Endothelial cell of umbilical vein (primary cell): ENCODE data around the gene MYPN. TPM values are rescaled to one million over a fixed set of nuclear protein-coding genes. Genes with fewer than 3 reads are reported as not detected.

Experiments used
- BruUV-seq: library from RNA; stranded (reverse); fragments of 400-500 nt; replicated peaks from 2 replicates; lab custom pipeline; 2021; lab: Mats Ljungman, UMichigan
- CTCF ChIA-PET: fragments of 300-600, 350-600 bp; sonication (Branson Sonifier 250); formaldehyde crosslinking; loops from one replicate; lab custom pipeline; 2021; ENCODE audit warnings: antibody characterized with exemption, inconsistent platforms; lab: Charles Lee
- POLR2A ChIA-PET: fragments of 300-600, 350-600 bp; sonication (Branson Sonifier 250); formaldehyde crosslinking; loops from one replicate; lab custom pipeline; 2021; ENCODE audit warnings: antibody characterized with exemption, inconsistent platforms; lab: Charles Lee
- DNase-seq: peaks from one replicate; pipeline ENCODE4 v3.0.0-alpha.2; 2011; ENCODE audit warnings: low read depth, low spot score
- FAIRE-seq: peaks from 2 replicates; lab custom pipeline; 2011; peaks lifted over from hg19 to GRCh38; lab: Jason Lieb, UNC
- H2AFZ ChIP-seq: 2 replicates; pipeline ENCODE4 v1.6.0; 2012; ENCODE audit warnings: low read depth, low read length, control low read depth, inconsistent platforms
- H3K27ac ChIP-seq: 2 replicates; pipeline ENCODE4 v1.5.1; 2011; ENCODE audit warnings: low read depth, mild to moderate bottlenecking, control low read depth, low read length, moderate library complexity; ENCODE audit not compliant: insufficient read depth
- H3K27me3 ChIP-seq, 2 experiments: 2 replicates each; pipeline versions ENCODE4 v1.6.0 to v1.6.1; 2011; ENCODE audit warnings: low read length in 2 of 2, mixed read lengths in 1 of 2; ENCODE audit not compliant: control insufficient read depth in 2 of 2, insufficient read depth in 2 of 2
- H3K36me3 ChIP-seq, 2 experiments: 2 replicates in 1 of 2; 3 replicates in 1 of 2; pipeline ENCODE4 v1.5.1; 2011; ENCODE audit warnings: low read length in 2 of 2, mild to moderate bottlenecking in 1 of 2, moderate library complexity in 1 of 2; ENCODE audit not compliant: control insufficient read depth in 2 of 2, insufficient read depth in 2 of 2; ENCODE audit errors: extremely low read depth in 1 of 2
- H3K4me1 ChIP-seq: 3 replicates; pipeline ENCODE4 v1.5.1; 2011; ENCODE audit warnings: mild to moderate bottlenecking, low read length; ENCODE audit not compliant: control insufficient read depth, insufficient read depth; ENCODE audit errors: extremely low read depth
- H3K4me2 ChIP-seq: 2 replicates; pipeline ENCODE4 v1.6.1; 2011; ENCODE audit warnings: low read length, control low read depth, mixed read lengths; ENCODE audit not compliant: insufficient read depth
- H3K4me3 ChIP-seq, 3 experiments: fragments of 200-600 bp in 1 of 3; sonication (generic), shearing (Covaris generic) in 1 of 3; replicated peaks in 1 of 3; 2 replicates each; pipeline ENCODE4 v1.5.1; 2011 to 2016; ENCODE audit warnings: control low read depth in 3 of 3, low read length in 3 of 3, mild to moderate bottlenecking in 2 of 3, inconsistent platforms in 1 of 3, low read depth in 1 of 3, moderate library complexity in 1 of 3; ENCODE audit not compliant: insufficient read depth in 1 of 3
- H3K79me2 ChIP-seq: 2 replicates; pipeline ENCODE4 v1.6.0; 2012; ENCODE audit warnings: low read length, inconsistent platforms; ENCODE audit not compliant: control insufficient read depth, insufficient read depth
- H3K9ac ChIP-seq: replicated peaks from 2 replicates; pipeline ENCODE3; 2011; ENCODE audit warnings: low read length, control low read depth; ENCODE audit not compliant: insufficient read depth; ENCODE audit errors: extremely low read depth
- H3K9me1 ChIP-seq: replicated peaks from 3 replicates; pipeline ENCODE4 v1.6.0; 2011; ENCODE audit warnings: mild to moderate bottlenecking, low read length; ENCODE audit not compliant: control insufficient read depth, insufficient read depth; ENCODE audit errors: extremely low read depth
- H3K9me3 ChIP-seq: replicated peaks from 2 replicates; pipeline ENCODE4 v1.5.1; 2012; ENCODE audit warnings: low read length, inconsistent platforms; ENCODE audit not compliant: control insufficient read depth, insufficient read depth
- H4K20me1 ChIP-seq: replicated peaks from 2 replicates; pipeline ENCODE3; 2011; ENCODE audit warnings: mild to moderate bottlenecking, low read length; ENCODE audit not compliant: control insufficient read depth, insufficient read depth; ENCODE audit errors: extremely low read depth
- EZH2 ChIP-seq: IDR thresholded peaks from 2 replicates; pipeline ENCODE4 v1.6.1; 2012; ENCODE audit warnings: borderline replicate concordance, low read depth, mild to moderate bottlenecking, moderate library complexity, low read length, inconsistent platforms; ENCODE audit not compliant: severe bottlenecking
- FOS ChIP-seq: IDR thresholded peaks from 2 replicates; pipeline ENCODE4 v1.6.1; 2011; ENCODE audit warnings: mild to moderate bottlenecking, low read length, moderate library complexity, borderline replicate concordance; ENCODE audit not compliant: insufficient read depth
- GATA2 ChIP-seq: IDR thresholded peaks from 2 replicates; pipeline ENCODE4 v1.7.0; 2011; ENCODE audit warnings: low read depth, mild to moderate bottlenecking, moderate library complexity, mixed read lengths, low read length; ENCODE audit not compliant: insufficient read length, insufficient read depth
- JUN ChIP-seq: IDR thresholded peaks from 2 replicates; pipeline ENCODE4 v1.6.1; 2011; ENCODE audit warnings: borderline replicate concordance, low read depth; ENCODE audit not compliant: insufficient read length, insufficient read depth
- MYC ChIP-seq: IDR thresholded peaks from one replicate; pipeline ENCODE4 v1.6.1; 2011; ENCODE audit warnings: mild to moderate bottlenecking, low read depth, low read length
- dilution Hi-C: fragments of 300-500 bp; cut with MboI; formaldehyde crosslinking; loops from one replicate; pipeline ENCODE4 v1.15.0; 2019; ENCODE audit warnings: low sequenced_read_pairs; ENCODE audit not compliant: extremely low pct_ligation_motif_present
- intact Hi-C: fragments of 100-400 bp; cut with micrococcal nuclease; formaldehyde crosslinking; loops from one replicate; pipeline ENCODE4 v1.10.0; 2022
- polyA plus RNA-seq, 4 experiments: library from polyadenylated mRNA; depleted of rRNA in 3 of 4; stranded (reverse) in 3 of 4; unstranded in 1 of 4; fragments of >200 nt; gene quantifications; 2 replicates each; pipeline versions ENCODE4 v1.2.1 to v1.2.3, GENCODE V29; 2011 to 2012; ENCODE audit warnings: missing spikeins in 1 of 4
- total RNA-seq: library from RNA; stranded (reverse); gene quantifications from 2 replicates; pipeline ENCODE4 v1.2.3, GENCODE V29; 2021
- TF ChIP-seq, protein P1 (sequence below): IDR thresholded peaks from 2 replicates; pipeline ENCODE4 v1.6.1; 2011; ENCODE audit not compliant: insufficient read depth, insufficient read length
- TF ChIP-seq, protein P2 (sequence below), 2 donors: IDR thresholded peaks; 1 replicate in 1 of 2; 2 replicates in 1 of 2; pipeline ENCODE4 v1.5.1; 2011; ENCODE audit warnings: low read length in 2 of 2, mild to moderate bottlenecking in 2 of 2, moderate library complexity in 2 of 2, control low read depth in 1 of 2, inconsistent platforms in 1 of 2, low read depth in 1 of 2; ENCODE audit not compliant: insufficient read depth in 1 of 2; ENCODE audit errors: extremely low read depth in 1 of 2

The MYPN gene
- total and polyA plus RNA-seq, 2 donors (not counting 3 experiments of a cell fraction or from before 2014, with no cell fraction given), result 0.01 TPM; not detected in 1

DNA sequence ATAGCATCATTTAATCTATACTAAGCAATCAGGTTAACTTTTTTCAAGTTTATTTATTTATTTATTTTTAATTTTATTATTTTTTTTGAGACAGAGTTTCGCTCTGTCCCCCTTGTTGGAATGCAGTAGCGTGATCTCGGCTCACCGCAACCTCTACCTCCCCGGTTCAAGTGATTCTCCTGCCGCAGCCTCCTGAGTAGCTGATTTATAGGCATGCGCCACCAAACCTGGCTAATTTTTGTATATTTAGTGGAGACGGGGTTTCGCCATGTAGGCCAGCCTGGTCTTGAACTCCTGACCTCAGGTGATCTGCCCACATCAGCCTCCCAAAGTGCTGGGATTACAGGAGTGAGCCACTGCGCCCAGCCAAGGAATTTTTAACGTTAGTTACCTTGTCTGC, 635 bp upstream of the MYPN start:
- TF ChIP-seq GATA2, result no peak
- TF ChIP-seq, protein P1, sequence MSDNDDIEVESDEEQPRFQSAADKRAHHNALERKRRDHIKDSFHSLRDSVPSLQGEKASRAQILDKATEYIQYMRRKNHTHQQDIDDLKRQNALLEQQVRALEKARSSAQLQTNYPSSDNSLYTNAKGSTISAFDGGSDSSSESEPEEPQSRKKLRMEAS, result no peak
- TF ChIP-seq, protein P2, sequence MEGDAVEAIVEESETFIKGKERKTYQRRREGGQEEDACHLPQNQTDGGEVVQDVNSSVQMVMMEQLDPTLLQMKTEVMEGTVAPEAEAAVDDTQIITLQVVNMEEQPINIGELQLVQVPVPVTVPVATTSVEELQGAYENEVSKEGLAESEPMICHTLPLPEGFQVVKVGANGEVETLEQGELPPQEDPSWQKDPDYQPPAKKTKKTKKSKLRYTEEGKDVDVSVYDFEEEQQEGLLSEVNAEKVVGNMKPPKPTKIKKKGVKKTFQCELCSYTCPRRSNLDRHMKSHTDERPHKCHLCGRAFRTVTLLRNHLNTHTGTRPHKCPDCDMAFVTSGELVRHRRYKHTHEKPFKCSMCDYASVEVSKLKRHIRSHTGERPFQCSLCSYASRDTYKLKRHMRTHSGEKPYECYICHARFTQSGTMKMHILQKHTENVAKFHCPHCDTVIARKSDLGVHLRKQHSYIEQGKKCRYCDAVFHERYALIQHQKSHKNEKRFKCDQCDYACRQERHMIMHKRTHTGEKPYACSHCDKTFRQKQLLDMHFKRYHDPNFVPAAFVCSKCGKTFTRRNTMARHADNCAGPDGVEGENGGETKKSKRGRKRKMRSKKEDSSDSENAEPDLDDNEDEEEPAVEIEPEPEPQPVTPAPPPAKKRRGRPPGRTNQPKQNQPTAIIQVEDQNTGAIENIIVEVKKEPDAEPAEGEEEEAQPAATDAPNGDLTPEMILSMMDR (IDR thresholded peaks at IDR 0.05; ENCODE audit: extremely low read depth in 1 of 2, insufficient read depth in 1 of 2, low read depth in 1 of 2, low read length in 2 of 2), result no peak
- no peak for TF ChIP-seq EZH2
- TF ChIP-seq MYC, result no peak
- no peak for TF ChIP-seq FOS
- TF ChIP-seq JUN, result no peak
- FAIRE-seq (no peak), DNase-seq (no peak)
- Histone ChIP-seq H3K9me3 (no peaks in the 10 kb centered on the region), H3K9me1 (no peaks in the 10 kb centered on the region), H2AFZ (no peak overlapping the region), H3K4me1 (peaks cover 6% of the 10 kb centered on the region), H3K79me2 (no peaks in the 10 kb centered on the region), H3K36me3 (no peaks in the 10 kb centered on the region), H3K27ac (no peak overlapping the region), H3K27me3 (no peaks in the 10 kb centered on the region), H3K9ac (no peak overlapping the region), H4K20me1 (no peaks in the 10 kb centered on the region), H3K4me2 (no peak overlapping the region), H3K4me3 (no peak overlapping the region)
- no TSS peak for BruUV-seq
- CTCF ChIA-PET, result interaction anchor here (1.2 kb wide), 1 partner anchor 25 kb away, joined by 3 read pairs; no protein-coding TSS in a partner anchor
- intact Hi-C loops, result no loop called here
- POLR2A ChIA-PET, result no interaction called here
- dilution Hi-C loops, result no loop called here
